ENCODE measurements around the gene SNX7. TPM values are rescaled to one million over a fixed set of nuclear protein-coding genes. Genes with fewer than 3 reads are reported as not detected.

SNX7 gene
- total RNA-seq, 1 donor from 2014 or later, result 17.7 TPM

DNA sequence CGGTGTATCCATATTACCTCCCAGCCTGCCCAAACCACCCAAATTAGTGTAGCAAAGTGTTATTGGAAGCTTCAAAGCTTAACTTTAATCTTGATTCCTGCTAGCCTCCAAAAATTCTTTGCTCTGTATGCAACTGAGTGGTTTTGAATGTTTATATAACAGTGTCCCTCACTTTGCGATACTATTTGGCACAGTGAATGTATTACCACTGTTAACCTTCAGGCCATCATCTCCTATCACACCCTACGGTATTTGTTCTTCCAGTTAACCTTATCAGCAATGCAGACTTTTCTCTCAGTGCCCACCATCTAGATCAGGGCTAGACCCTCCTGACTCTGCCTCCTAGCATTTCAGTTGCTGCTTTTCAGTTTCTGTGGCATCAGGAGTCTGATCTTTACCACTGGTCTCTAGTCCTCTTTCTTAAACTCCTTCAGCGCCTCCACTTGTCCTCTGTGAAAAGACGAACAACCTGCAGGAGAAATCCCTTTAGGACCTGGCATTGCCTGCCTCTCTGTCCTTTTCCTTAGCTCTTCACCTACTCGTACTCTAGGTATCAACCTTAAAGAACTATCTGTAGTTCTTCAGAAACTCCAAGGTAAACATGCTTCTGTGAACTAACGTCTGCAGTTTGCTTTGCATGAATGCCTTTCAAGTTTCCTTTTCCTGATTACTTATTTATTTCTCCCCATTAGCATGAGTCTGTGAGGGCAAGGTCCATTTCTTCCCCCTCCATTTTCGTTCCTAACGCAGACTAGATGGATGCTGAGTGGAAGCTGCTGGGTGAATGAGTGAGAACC is 71.7 kb downstream of the SNX7 start:
- Mint-ChIP-seq H3K27me3 (no peaks in the 10 kb centered on the region), H3K36me3 (no peaks in the 10 kb centered on the region), H3K4me1 (ENCODE audit: unreplicated experiment) (peaks cover 10% of the 10 kb centered on the region), H3K4me3 (peak overlapping the region; percentile 64), H3K9me3 (no peaks in the 10 kb centered on the region), H3K27ac (peak overlapping the region; percentile 69)
- no peak for DNase-seq (ENCODE audit: extremely low spot score, unreplicated experiment)
- no peak for TF ChIP-seq CTCF (conservative IDR thresholded peaks at IDR 0.05)

DNA sequence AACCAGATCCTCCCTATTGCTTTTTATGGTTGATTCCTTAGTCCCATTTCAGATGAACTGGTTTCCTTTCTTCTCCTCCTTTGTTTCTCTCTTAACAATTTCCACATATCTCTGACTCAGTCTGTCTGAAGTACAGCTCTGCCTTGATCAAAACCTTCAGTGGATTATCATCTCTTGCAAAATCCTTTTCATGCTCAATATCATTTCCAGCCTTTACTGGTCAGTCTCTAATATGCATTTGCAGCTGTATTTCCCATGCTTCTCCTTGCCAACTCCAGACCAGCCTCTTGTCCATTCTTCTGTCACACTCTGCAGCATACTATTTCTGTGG is 72.2 kb downstream of the SNX7 start:
- H3K9me3 Mint-ChIP-seq, result no peaks in the 10 kb centered on the region
- H3K4me1 Mint-ChIP-seq (ENCODE audit: unreplicated experiment), result peaks cover 10% of the 10 kb centered on the region
- peak overlapping the region; percentile 64 for H3K4me3 Mint-ChIP-seq
- no peaks in the 10 kb centered on the region for H3K27me3 Mint-ChIP-seq
- H3K36me3 Mint-ChIP-seq, result no peaks in the 10 kb centered on the region
- no peak for DNase-seq (ENCODE audit: extremely low spot score, unreplicated experiment)
- H3K27ac Mint-ChIP-seq, result no peak overlapping the region
- no peak for TF ChIP-seq CTCF (conservative IDR thresholded peaks at IDR 0.05)

- Mint-ChIP-seq H3K4me1 (ENCODE audit: unreplicated experiment) (peaks cover 10% of the 10 kb centered on the region), H3K27ac (no peak overlapping the region), H3K36me3 (peaks cover 5% of the 10 kb centered on the region), H3K27me3 (no peaks in the 10 kb centered on the region), H3K9me3 (no peaks in the 10 kb centered on the region), H3K4me3 (no peak overlapping the region)
- TF ChIP-seq CTCF (conservative IDR thresholded peaks at IDR 0.05), result no peak
- no peak for DNase-seq (ENCODE audit: extremely low spot score, unreplicated experiment)
Measured at GRCh38 chr1:98735756-98736155, 74.2 kb downstream of the SNX7 start.

DNA sequence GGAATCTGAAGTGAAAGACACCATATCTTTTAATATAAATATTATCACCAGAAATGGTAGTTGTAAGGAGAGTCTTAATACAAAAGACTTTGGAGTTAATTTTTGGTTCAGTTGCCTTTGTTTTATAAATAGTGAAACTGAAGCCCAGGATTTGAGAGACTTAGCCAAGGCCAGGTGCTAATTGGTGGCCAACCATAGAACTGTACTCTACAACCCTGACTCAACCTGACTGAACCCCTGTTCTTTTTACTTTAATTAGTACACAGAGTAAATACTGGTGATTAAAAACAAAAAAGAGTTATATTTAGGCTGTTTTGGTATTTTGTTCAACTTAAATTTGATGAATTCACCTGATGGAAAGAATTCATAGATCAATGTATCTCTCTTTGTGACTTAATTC is 76.3 kb downstream of the SNX7 start:
- Mint-ChIP-seq H3K4me1 (ENCODE audit: unreplicated experiment) (peaks cover 10% of the 10 kb centered on the region), H3K4me3 (no peak overlapping the region), H3K9me3 (no peaks in the 10 kb centered on the region), H3K36me3 (peaks cover 5% of the 10 kb centered on the region), H3K27me3 (no peaks in the 10 kb centered on the region), H3K27ac (no peak overlapping the region)
- no peak for DNase-seq (ENCODE audit: extremely low spot score, unreplicated experiment)
- TF ChIP-seq CTCF (conservative IDR thresholded peaks at IDR 0.05), result no peak

GRCh38 chr1:98739762-98740161 is 78.2 kb downstream of the SNX7 start:
- Mint-ChIP-seq H3K36me3 (peaks cover 5% of the 10 kb centered on the region), H3K9me3 (no peaks in the 10 kb centered on the region), H3K4me3 (no peak overlapping the region), H3K27ac (no peak overlapping the region), H3K27me3 (no peaks in the 10 kb centered on the region), H3K4me1 (ENCODE audit: unreplicated experiment) (no peaks in the 10 kb centered on the region)
- no peak for TF ChIP-seq CTCF (conservative IDR thresholded peaks at IDR 0.05)
- DNase-seq (ENCODE audit: extremely low spot score, unreplicated experiment), result no peak
